Epithelial cell of umbilical artery (primary cell): ENCODE data around the gene TMEM38A. TPM values are rescaled to one million over a fixed set of nuclear protein-coding genes. Genes with fewer than 3 reads are reported as not detected.

Experiments
- total RNA-seq: library from RNA; depleted of rRNA; stranded (reverse); fragments of >200 nt; gene quantifications from 2 replicates; pipeline ENCODE4 v1.2.3, GENCODE V29; 2014

The TMEM38A gene, protein sequence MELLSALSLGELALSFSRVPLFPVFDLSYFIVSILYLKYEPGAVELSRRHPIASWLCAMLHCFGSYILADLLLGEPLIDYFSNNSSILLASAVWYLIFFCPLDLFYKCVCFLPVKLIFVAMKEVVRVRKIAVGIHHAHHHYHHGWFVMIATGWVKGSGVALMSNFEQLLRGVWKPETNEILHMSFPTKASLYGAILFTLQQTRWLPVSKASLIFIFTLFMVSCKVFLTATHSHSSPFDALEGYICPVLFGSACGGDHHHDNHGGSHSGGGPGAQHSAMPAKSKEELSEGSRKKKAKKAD
- 2.6 and 2.9 TPM in 2 replicates for total RNA-seq

DNA sequence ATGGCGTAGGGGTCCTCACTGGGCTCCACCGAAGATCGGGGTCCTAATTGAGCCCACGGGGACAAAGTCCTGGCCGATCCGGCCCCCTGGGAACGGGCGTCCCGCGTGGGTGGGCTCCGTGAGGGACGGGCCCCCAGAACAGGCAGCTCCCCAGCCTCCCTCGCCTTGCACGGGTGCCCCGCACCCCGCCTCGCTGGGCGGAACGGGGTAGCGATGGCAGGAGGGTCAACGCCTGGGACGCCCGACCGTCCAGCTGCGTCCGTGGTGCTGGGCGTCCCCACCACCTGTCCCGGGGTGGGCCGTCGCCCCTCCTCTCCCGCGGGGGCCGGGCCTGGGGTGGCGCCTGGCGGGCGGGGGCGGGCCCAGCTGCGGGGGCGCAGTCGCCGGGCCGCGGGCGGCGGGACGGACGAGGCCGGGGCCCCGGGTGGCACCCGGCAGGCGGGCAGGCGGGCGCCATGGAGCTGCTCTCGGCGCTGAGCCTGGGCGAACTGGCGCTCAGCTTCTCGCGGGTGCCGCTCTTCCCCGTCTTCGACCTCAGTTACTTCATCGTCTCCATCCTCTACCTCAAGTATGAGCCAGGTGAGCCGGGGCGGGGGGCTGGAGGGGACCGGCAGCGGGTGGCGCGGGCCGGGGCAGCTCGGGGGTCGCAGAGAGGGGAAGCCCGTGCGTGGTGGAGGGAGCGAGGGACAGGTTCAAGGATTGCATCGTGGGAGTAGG, at the start of gene TMEM38A:
TSS of gene TMEM38A (plus strand) at position 377 of the 717 bp plus-strand sequence. CDS start at position 456, 79 bp downstream.

DNA sequence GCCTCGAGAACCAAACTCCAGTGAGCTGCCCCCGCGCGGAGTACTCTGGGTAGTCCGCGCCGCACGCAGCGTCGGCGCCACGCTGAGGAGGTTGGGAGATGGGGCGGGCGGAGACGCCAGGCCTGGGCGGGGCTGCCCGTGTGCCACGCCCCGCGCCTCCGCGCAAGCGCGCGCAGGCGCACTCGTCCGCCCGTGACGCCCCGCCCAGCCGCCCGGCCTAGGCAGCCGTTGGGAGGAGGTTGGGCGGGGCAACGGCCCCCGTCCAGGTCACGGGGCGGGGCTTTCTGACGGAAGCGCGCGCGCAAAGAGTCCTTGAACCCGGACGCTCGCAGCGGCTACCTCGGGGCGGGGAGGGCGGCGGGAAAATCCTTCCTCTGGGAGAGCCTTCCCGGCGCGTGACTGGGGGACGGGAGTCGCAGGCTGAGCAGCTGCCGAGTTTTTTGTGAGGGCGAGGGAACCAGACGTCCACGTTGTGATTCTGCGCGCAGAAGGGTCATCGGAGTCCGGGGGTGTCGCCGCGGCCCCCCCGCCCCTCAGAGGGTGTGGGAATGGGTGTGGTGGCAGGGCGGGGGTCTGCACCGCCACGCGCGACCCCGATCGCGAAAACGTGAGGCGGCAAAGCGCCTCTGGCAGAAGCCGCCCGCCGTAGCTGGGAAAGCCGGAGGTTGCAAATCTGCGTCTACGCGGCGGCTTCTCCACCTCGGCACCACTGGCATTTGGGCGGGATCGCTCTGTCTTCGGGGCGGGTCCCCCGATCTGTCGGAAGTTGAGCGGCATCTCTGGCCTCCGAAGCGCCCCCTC, 32.6 kb upstream of the TMEM38A start, which contains the start of gene MED26:
TSS of gene MED26 (minus strand) at position 22 of the 801 bp plus-strand sequence. CDS start 261 bp downstream, outside the sequence.

DNA sequence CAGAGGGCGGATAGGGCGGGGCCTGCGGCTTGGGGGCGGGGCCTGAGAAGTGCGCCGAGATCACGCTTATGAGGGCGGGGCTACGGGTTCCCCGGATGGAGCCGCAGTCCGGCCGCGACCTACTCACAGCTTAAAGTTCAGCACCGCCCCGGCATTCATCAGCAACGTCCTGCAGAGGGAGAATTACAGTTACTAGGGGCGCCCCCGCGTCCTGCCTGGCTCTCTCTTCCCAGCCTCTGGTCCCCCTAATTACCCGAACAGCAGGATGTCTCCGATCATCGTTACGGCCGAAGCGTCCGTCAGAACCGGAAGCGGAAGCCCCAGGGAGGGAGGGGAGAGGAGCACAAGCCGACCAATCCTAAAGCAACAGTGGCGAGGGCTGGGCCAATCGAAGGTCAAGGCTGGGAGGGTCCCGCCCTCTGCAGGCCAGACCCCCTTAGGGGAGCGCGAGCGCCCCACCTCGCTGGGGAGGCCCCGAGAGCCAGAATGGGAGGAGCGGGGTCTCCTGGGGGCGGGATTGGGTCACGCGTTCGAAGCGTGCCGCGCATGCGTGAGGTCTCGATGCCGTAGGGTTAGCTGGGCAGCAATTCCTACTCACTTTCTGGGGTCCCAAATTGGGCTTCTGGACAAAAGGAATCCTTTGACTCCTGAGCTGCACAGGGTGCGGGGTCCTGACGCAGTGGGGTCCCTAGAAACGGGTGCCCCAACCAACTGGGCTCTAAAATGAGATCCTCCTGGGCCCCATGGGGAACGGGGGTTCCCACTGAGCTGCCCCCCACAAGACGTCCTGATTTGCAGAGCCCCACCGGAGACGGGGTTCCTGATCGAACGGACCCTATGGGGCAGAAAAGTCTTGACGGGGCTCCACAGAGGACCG, 869 bp upstream of the TMEM38A start, which contains the start of gene SMIM7:
TSS of gene SMIM7 (minus strand) at position 313 of the 877 bp plus-strand sequence. CDS start at position 279, 34 bp downstream.

Other genes starting within 250 kb of the TMEM38A start
- gene EPS15L1, start 189.2 kb upstream of the TMEM38A start, total RNA-seq = 6.5 and 11.2 TPM in 2 replicates
- not detected in 2 replicates for gene CALR3, start 165.0 kb upstream of the TMEM38A start, total RNA-seq
- gene C19orf44, start 164.7 kb upstream of the TMEM38A start, total RNA-seq = 2.6 and 2.9 TPM in 2 replicates
- gene CHERP, start 118.7 kb upstream of the TMEM38A start, total RNA-seq = 2.0 and 3.6 TPM in 2 replicates
- 12.6 and 14.9 TPM in 2 replicates for gene SLC35E1, start 88.7 kb upstream of the TMEM38A start, total RNA-seq
- 2.6 and 3.0 TPM in 2 replicates for gene MED26, start 32.9 kb upstream of the TMEM38A start, total RNA-seq
- 52.6 and 102 TPM in 2 replicates for gene SMIM7, start 995 bp upstream of the TMEM38A start, total RNA-seq
- not detected in 2 replicates for gene NWD1, start 58.7 kb downstream of the TMEM38A start, total RNA-seq
- 23.1 and 29.6 TPM in 2 replicates for gene SIN3B, start 168.3 kb downstream of the TMEM38A start, total RNA-seq
- 1.1 and 2.3 TPM in 2 replicates for gene F2RL3, start 227.9 kb downstream of the TMEM38A start, total RNA-seq